ENCODE measurements around the gene DDX20.

DNA sequence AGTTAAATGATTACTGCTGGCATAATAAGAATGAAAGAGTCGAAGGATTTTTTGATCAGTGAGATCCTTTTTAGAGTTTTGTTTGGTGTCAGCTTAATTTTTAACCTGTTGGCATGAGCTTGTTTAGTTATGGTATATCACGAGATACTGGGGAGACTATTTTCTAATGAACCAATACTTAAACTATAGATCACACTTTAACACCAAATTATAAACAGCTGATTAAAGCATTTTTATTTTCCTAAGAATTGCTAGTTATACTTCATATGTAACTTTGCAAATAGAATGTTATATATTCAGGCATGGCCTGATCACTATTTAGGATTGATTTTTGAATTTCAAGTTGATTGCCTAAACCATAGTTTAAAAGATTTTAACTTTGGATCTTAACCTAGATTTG lies 6.0 kb downstream of the DDX20 start:
- TF ChIP-seq POLR2A (IDR thresholded peaks at IDR 0.05; ENCODE audit: low read depth, low read length) (no peak), POLR2AphosphoS5 (IDR thresholded peaks at IDR 0.05; ENCODE audit: low read depth, low read length) (no peak)

Data from GM12891 (cell line).